GM12801 (cell line): ENCODE data around the gene VSIR.

Experiments
- CTCF ChIP-seq: IDR thresholded peaks from one replicate; pipeline ENCODE4 v1.5.1; 2011; ENCODE audit warnings: control low read depth; ENCODE audit not compliant: insufficient read length; ENCODE audit errors: extremely low read depth

The VSIR gene

DNA sequence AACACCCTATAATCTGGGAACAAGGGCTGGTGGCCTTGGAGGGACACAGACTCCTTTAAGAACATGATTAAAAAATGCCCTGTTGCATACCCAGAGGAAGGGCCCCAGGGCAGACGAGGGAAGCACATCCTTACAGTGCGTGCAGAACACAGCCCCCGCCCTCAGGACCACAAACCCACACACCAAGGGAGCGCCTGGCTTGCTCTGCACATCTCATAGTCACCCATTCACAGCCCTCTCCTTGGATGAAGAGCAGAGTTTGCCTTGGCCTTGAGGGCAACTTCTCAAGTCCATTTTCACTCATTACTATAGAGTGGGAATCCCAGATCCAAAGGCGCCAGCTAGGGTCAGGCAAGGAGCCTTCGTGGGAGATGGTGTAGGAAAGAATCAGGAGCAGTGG, 6.3 kb upstream of the VSIR start:
- no peak for TF ChIP-seq CTCF

DNA sequence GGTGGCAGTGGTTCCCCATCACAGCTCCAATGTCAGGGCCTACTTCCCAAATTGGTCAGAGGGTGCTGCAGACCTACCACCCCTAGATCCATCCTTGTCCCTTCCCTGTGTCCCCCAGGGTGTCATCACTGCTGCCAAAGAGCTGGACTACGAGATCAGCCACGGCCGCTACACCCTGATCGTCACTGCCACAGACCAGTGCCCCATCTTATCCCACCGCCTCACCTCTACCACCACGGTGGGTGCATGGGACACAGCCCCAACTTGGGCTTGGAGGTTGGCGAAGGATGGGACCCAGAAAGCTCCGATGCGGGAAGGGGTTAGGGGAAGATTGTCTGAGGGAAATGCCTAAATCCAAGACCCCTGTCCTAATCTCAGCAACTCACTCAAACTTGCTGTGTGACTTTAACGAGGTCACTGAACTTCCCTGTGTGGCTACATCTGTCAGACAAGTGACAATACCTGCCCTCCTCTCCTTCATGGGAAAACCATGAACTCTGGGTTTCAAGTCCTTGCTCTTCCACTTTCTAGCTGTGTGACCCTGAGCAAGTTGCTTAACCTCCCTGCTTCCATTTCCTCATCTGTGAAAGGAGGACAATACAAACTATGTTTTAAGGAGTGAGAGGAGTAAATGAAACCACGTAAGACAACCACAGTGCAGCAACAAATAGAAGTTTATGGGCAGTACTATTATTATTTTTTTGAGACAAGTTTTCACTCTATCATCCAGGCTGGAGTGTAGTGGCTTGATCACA, 4.9 kb upstream of the VSIR start:
- TF ChIP-seq CTCF: no peak

DNA sequence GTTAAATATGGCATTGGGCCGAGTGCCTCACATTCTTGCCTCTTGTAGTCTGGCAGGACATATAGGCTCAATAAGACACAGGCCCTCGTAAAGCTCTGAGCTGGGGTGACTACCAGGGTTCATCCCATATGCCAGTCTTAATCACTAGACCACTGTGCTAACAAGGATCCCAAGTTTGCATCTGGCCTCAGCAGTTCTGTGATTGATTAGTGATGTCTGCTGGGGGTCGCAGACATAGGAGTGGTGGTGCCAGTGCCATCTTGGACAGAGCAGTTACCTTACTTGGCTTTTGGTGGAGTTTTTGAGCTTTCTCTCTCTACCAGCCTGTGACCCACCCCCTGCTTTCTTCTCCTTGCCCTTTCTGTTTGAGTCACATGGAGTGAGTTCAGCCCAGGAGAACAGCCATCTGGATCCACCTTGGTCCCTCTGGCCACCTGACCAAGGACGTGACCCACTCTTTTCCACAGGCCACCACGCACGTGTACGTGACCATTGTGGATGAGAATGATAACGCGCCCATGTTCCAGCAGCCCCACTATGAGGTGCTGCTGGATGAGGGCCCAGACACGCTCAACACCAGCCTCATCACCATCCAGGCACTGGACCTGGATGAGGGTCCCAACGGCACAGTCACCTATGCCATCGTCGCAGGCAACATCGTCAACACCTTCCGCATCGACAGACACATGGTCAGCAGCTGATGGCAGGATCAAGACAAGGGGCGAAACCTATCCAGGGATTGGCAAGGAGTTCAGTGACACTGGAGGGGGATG, 4.1 kb upstream of the VSIR start:
- TF ChIP-seq CTCF: no peak

DNA sequence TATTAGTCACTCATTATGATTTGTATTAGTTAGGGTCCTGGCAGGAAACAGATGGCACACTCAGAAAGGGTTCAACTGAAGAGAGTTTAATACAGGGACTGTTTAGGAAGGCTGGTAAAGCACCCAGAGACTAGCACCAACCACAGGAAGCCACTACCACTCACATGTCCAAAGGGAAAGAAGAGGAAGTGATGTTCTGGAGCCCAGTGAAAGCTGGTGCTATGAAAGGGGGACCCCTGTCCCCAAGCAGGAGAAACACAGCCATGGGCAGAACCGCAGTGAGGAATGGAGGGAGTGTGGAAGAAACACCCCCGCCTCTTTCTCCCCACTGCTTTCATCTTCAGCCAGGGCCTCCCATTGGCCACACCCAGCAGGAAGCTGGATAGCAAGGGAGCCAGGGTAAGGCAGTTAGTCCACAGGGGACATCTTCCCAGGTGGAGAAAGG, 3.2 kb upstream of the VSIR start:
- TF ChIP-seq CTCF: no peak

GRCh38 chr10:71774916-71775702, 1.8 kb upstream of the VSIR start:
- TF ChIP-seq CTCF: no peak

DNA sequence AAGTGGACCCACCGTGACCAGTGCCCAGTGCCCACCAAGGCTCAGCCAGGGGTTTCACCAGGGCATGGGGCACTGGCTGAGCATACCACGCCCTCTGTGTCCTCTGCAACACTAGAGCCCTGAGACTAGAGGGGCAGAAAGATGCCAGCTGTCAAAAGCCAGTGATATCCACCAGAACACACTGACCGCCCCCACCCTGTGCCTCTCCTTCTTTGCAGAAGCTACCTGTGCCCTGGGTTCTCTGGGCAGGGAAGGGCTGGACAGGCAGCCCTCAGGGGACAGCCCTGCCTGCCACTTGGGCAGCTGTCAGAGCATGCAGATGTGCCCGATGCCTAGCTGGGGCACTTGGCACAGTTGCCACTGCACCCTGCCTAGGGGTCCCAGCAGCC, 494 bp downstream of the VSIR start:
- no peak for TF ChIP-seq CTCF
